NCI-H2029 (cell line): ENCODE data around the gene UGT8.
"Not testable (repeated sequence)": the region's sequence is repeated elsewhere in the genome, so short reads cannot be mapped to it uniquely, and the experiment has no call there.

Source experiments
- DNase-seq: peaks from one replicate; lab custom pipeline; 2025; lab: John Stamatoyannopoulos, UW

UGT8 gene

GRCh38 chr4:114598191-114599121 is at the start of gene UGT8:
Gene UGT8, plus strand, starts transcription at chr4:114598807. Its CDS starts 24,074 bp downstream, at chr4:114622881.
- peak; percentile 57 for DNase-seq

GRCh38 chr4:114549638-114550037 is 49.0 kb upstream of the UGT8 start:
- no peak for DNase-seq

- no peak for DNase-seq
Measured at GRCh38 chr4:114558446-114559020, 40.1 kb upstream of the UGT8 start.

- DNase-seq, result no peak
Measured at GRCh38 chr4:114561590-114561989, 37.0 kb upstream of the UGT8 start.

GRCh38 chr4:114562176-114562904 is 36.3 kb upstream of the UGT8 start:
- DNase-seq, result no peak

GRCh38 chr4:114563536-114564315 is 34.9 kb upstream of the UGT8 start:
- DNase-seq, result no peak

- no peak for DNase-seq
Measured at GRCh38 chr4:114577386-114577785, 21.2 kb upstream of the UGT8 start.

GRCh38 chr4:114582621-114583020 is 16.0 kb upstream of the UGT8 start:
- DNase-seq, result no peak

- DNase-seq, result no peak
Measured at GRCh38 chr4:114588305-114588704, 10.3 kb upstream of the UGT8 start.

- DNase-seq, result not testable (repeated sequence)
Measured at GRCh38 chr4:114590360-114590759, 8.2 kb upstream of the UGT8 start.

- no peak for DNase-seq
Measured at GRCh38 chr4:114593526-114593925, 5.1 kb upstream of the UGT8 start.

GRCh38 chr4:114595207-114595606 is 3.4 kb upstream of the UGT8 start:
- no peak for DNase-seq

- DNase-seq, result no peak
Measured at GRCh38 chr4:114595921-114596320, 2.7 kb upstream of the UGT8 start.

- DNase-seq, result no peak
Measured at GRCh38 chr4:114597410-114598115, 1.0 kb upstream of the UGT8 start.

- DNase-seq, result no peak
Measured at GRCh38 chr4:114599231-114599902, 760 bp downstream of the UGT8 start.

- DNase-seq, result no peak
Measured at GRCh38 chr4:114599903-114600552, 1.4 kb downstream of the UGT8 start.

GRCh38 chr4:114600672-114601071 is 2.1 kb downstream of the UGT8 start:
- no peak for DNase-seq

GRCh38 chr4:114601304-114602052 is 2.9 kb downstream of the UGT8 start:
- DNase-seq, result no peak

- DNase-seq, result no peak
Measured at GRCh38 chr4:114603497-114603896, 4.9 kb downstream of the UGT8 start.
